PC-9 (cell line): ENCODE results near the gene GASK1B.

Source experiments
- EZH2 ChIP-seq: fragments of 200-600 bp; sonication (generic); IDR thresholded peaks from 2 replicates; pipeline ENCODE4 v1.8.0; 2017; ENCODE audit warnings: antibody characterized with exemption, low read depth
- TF ChIP-seq, protein P1 (sequence below): fragments of 200-600 bp; sonication (generic); conservative IDR thresholded peaks from 2 replicates; pipeline ENCODE4 v1.6.1; 2017; ENCODE audit warnings: mixed run types, antibody characterized with exemption, mild to moderate bottlenecking, moderate library complexity

DNA sequence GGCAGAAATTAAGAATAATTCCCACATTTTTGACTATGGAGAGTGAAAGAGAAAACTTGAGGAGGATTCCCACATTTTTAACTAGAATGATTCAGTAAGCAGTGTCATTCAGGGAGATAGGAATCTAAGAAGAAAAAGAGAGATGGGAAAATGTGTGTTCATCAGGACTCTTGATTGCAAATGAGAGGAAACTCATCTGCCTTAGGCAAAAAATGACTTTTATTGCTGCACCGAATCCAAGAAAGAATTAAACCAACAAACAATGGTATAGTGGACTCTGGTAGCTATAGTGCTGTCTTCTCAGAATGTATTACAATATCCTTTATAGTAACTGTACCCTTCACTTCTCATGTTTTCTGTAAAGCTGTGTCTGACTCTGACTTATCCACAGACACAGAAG, 22.5 kb upstream of the GASK1B start:
- TF ChIP-seq EZH2, result no peak
- TF ChIP-seq, protein P1, sequence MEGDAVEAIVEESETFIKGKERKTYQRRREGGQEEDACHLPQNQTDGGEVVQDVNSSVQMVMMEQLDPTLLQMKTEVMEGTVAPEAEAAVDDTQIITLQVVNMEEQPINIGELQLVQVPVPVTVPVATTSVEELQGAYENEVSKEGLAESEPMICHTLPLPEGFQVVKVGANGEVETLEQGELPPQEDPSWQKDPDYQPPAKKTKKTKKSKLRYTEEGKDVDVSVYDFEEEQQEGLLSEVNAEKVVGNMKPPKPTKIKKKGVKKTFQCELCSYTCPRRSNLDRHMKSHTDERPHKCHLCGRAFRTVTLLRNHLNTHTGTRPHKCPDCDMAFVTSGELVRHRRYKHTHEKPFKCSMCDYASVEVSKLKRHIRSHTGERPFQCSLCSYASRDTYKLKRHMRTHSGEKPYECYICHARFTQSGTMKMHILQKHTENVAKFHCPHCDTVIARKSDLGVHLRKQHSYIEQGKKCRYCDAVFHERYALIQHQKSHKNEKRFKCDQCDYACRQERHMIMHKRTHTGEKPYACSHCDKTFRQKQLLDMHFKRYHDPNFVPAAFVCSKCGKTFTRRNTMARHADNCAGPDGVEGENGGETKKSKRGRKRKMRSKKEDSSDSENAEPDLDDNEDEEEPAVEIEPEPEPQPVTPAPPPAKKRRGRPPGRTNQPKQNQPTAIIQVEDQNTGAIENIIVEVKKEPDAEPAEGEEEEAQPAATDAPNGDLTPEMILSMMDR, result no peak
